ENCODE measurements around the gene KCNC3.

Gene KCNC3

DNA sequence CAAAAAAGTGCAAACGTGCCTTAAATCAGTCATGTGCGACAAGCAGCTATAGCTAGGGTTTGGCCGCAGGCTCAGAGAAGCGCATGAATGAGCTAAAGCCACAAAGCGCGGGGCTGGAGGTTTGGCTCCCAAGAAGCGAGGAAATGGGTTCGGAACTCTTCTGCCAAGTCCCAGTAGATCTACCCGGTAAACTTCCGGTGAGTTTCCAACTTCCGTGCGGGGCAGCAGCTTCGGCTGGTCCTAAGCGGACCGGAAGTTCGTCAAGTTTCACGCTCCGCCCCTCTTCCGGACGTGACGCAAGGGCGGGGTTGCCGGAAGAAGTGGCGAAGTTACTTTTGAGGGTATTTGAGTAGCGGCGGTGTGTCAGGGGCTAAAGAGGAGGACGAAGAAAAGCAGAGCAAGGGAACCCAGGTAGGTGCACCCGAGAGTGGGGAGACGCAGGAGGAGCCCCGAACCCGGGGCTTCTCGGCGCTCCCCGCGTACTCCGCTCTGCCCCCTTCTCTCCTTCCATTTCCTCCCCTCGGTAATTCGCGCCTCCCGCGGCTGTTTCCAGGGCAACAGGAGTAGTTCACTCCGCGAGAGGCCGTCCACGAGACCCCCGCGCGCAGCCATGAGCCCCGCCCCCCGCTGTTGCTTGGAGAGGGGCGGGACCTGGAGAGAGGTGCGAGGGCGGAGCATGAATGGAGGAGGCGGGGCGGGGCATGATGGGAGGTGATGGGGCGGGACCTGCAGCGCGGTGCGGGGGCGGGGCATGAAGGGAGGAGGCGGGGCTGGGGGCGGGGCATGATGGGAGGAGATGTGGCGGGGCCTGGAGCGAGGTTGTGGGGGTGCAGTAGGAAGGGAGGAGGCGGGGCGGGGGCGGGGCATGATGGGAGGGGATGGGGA is 47.2 kb upstream of the KCNC3 start, which contains the start of gene NR1H2:
TSS of gene NR1H2 (plus strand) at position 292 of the 885 bp plus-strand sequence. CDS start 1,149 bp downstream, outside the sequence.
- no peaks in the 10 kb centered on the region for H3K9me3 Mint-ChIP-seq
- peak within 1 kb of the TSS; percentile 96 for H3K4me3 Mint-ChIP-seq
- H3K36me3 Mint-ChIP-seq (ENCODE audit: low read depth): peaks cover 28% of the 10 kb centered on the region

DNA sequence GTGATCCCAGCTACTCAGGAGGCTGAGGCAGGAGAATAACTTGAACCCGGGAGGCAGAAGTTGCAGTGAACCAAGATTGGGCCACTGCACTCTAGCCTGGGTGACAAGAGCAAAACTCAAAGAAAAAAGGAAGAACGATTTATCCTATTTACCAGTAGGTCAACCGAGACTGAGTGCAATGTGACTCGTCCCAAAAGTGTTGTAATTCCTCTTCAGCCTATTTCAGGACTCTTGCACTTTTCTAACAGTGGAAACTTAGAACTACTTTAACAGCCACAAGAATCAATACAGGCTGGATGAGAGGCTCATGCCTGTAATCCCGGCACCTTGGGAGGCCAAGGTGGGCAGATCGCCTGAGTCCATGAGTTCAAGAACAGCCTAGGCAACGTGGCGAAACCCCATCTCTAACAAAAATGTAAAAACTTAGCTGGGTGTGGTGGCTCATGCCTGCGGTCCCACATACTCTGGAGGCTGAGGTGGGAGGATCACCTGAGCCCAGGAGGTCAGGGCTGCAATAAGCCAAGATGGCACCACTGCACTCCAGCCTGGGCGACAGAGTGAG is 42.8 kb upstream of the KCNC3 start:
- no peaks in the 10 kb centered on the region for H3K9me3 Mint-ChIP-seq
- H3K4me3 Mint-ChIP-seq: no peak overlapping the region
- H3K36me3 Mint-ChIP-seq (ENCODE audit: low read depth): peaks cover under 1% of the 10 kb centered on the region
- peaks cover 20% of the 10 kb centered on the region for H3K4me1 Mint-ChIP-seq
- TF ChIP-seq CTCF (IDR thresholded peaks at IDR 0.05): no peak
- DNase-seq: no peak
- no peak overlapping the region for H3K27ac Mint-ChIP-seq
- H3K27me3 Mint-ChIP-seq (ENCODE audit: low read depth, poor library complexity): peaks cover 14% of the 10 kb centered on the region

More for the DNA sequence above, 47.2 kb upstream of the KCNC3 start, which contains the start of gene NR1H2:
- DNase-seq: peak; percentile 93
- Mint-ChIP-seq H3K4me1 (no peaks in the 10 kb centered on the region), H3K27ac (peak within 1 kb of the TSS; percentile 99), H3K27me3 (ENCODE audit: low read depth, poor library complexity) (peaks cover 7% of the 10 kb centered on the region)
- TF ChIP-seq CTCF (IDR thresholded peaks at IDR 0.05): no peak

GRCh38 chr19:50368649-50369570 is 39.7 kb upstream of the KCNC3 start:
- H3K36me3 Mint-ChIP-seq (ENCODE audit: low read depth): no peaks in the 10 kb centered on the region

DNA sequence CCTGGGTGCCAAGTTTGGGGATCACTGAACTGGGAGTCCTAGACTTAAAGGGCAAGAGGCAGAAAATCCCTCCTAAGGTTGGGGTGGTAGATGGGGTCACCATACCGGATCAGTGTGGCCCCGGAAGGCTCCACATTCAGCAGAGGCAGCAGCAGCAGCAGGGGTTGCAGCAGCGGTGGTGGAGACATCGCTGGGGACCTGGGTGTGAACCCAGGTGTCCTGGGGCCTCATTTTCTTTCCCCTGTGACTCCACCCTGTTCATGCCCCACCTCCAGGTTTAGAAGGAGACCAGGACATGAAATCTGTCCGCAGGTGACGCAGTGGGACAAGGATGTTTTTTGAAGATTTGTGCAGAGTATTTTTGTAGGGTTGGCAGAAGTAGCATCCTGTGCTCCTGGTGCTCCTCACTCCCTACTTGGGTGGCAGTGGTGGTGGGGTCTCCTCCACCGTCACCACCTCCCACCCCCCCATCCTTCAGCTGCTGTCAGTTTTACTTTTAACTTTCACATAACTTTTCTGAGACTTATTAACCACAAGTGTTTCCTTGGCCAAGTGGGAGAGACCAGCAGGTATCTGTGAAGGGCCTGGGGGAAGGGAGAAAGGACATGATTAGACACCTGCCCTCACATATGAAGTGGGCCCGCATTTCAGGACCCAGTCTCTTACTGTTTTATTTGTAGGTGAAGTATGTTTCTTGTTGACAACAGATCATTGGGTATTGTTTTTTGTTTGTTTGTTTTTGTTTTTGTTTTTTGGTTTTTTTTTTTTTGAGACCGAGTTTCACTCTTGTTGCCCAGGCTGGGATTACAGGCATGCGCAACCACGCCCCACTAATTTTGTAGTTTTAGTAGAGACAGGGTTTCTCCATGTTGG is 36.5 kb upstream of the KCNC3 start, which contains the start of gene NAPSA:
TSS of gene NAPSA (minus strand) at position 206 of the 873 bp plus-strand sequence. CDS start at position 188, 18 bp downstream.
- H3K36me3 Mint-ChIP-seq (ENCODE audit: low read depth): no peaks in the 10 kb centered on the region
- peaks cover 26% of the 10 kb centered on the region for H3K4me1 Mint-ChIP-seq
- H3K27me3 Mint-ChIP-seq (ENCODE audit: low read depth, poor library complexity): peaks cover 15% of the 10 kb centered on the region
- DNase-seq: no peak
- no peak for TF ChIP-seq CTCF (IDR thresholded peaks at IDR 0.05)
- H3K9me3 Mint-ChIP-seq: no peaks in the 10 kb centered on the region
- H3K27ac Mint-ChIP-seq: no peak within 1 kb of the TSS
- H3K4me3 Mint-ChIP-seq: no peak within 1 kb of the TSS

More at GRCh38 chr19:50368649-50369570, 39.7 kb upstream of the KCNC3 start:
- H3K27ac Mint-ChIP-seq: peak overlapping the region; percentile 83
- peaks cover 14% of the 10 kb centered on the region for H3K27me3 Mint-ChIP-seq (ENCODE audit: low read depth, poor library complexity)
- peaks cover 20% of the 10 kb centered on the region for H3K4me1 Mint-ChIP-seq
- H3K4me3 Mint-ChIP-seq: peak overlapping the region; percentile 89
- peak; percentile 87 for DNase-seq
- no peaks in the 10 kb centered on the region for H3K9me3 Mint-ChIP-seq
- TF ChIP-seq CTCF (IDR thresholded peaks at IDR 0.05): peak; percentile 75
